HCT116 (cell line): Measurements from ENCODE around the gene MTM1. TPM values are rescaled to one million over a fixed set of nuclear protein-coding genes. Genes with fewer than 3 reads are reported as not detected.

ENCODE experiments used
- ATAC-seq: fragments of 200-7000 bp; cut with Tn5 transposase; 2 replicates; pipeline ENCODE4 v1.9.1; 2020; ENCODE audit warnings: mild to moderate bottlenecking, moderate library complexity
- BruUV-seq: library from RNA; stranded (reverse); fragments of 400-500 nt; replicated peaks from 2 replicates; lab custom pipeline; 2021; lab: Mats Ljungman, UMichigan
- CTCF ChIA-PET: fragments of 300-600 bp; sonication (Branson Sonifier 250); formaldehyde crosslinking; loops from one replicate; lab custom pipeline; 2021; ENCODE audit warnings: antibody characterized with exemption; lab: Charles Lee
- POLR2A ChIA-PET: fragments of 300-600, 350-600 bp; sonication (Branson Sonifier 250); formaldehyde crosslinking; loops from one replicate; lab custom pipeline; 2021; ENCODE audit warnings: antibody characterized with exemption; lab: Charles Lee
- RAD21 ChIA-PET, 2 experiments: fragments of 300-600 bp; sonication (Branson Sonifier 250); formaldehyde crosslinking; loops; one replicate each; lab custom pipeline; 2023; ENCODE audit warnings: low total read pairs in 2 of 2; ENCODE audit not compliant: uncharacterized antibody in 2 of 2, unreplicated experiment in 2 of 2, low non-redundant PET in 1 of 2; lab: Charles Lee
- DNase-seq: peaks from one replicate; pipeline ENCODE4 v3.0.0-alpha.2; 2010; ENCODE audit warnings: low read depth, low spot score
- H2AFZ ChIP-seq: fragments of 200-600 bp; shearing (Covaris generic), sonication (generic); 2 replicates; pipeline ENCODE4 v1.6.1; 2017; ENCODE audit warnings: low read depth, mixed run types, mixed read lengths, antibody characterized with exemption, low read length; ENCODE audit not compliant: poor library complexity, severe bottlenecking
- H3K27ac ChIP-seq: 2 replicates; pipeline ENCODE4 v1.5.1; 2012; ENCODE audit warnings: low read depth, low read length
- H3K27me3 ChIP-seq: fragments of 200-600 bp; sonication (generic); 2 replicates; pipeline ENCODE4 v1.6.1; 2016; ENCODE audit warnings: mixed run types, low read length, mixed read lengths; ENCODE audit not compliant: insufficient read depth
- H3K36me3 ChIP-seq, 2 experiments: fragments of 200-500 bp in 1 of 2; fragments of 200-600 bp in 1 of 2; sonication (Bioruptor generic) in 1 of 2; sonication (generic) in 1 of 2; 2 replicates each; pipeline versions ENCODE4 v1.5.1 to v1.6.1; 2014 to 2016; ENCODE audit warnings: low read length in 2 of 2, inconsistent platforms in 1 of 2, mixed read lengths in 1 of 2, mixed run types in 1 of 2; ENCODE audit not compliant: insufficient read depth in 2 of 2, control insufficient read depth in 1 of 2
- H3K4me1 ChIP-seq, 2 experiments: fragments of 200-600 bp in 1 of 2; sonication (generic) in 1 of 2; 2 replicates each; pipeline versions ENCODE4 v1.5.1 to v1.6.1; 2012 to 2017; ENCODE audit warnings: low read length in 2 of 2, inconsistent platforms in 1 of 2, mild to moderate bottlenecking in 1 of 2, mixed read lengths in 1 of 2, mixed run types in 1 of 2, moderate library complexity in 1 of 2; ENCODE audit not compliant: insufficient read depth in 2 of 2, control insufficient read depth in 1 of 2
- H3K4me2 ChIP-seq: fragments of 200-600 bp; sonication (generic); 2 replicates; pipeline ENCODE4 v1.6.1; 2017; ENCODE audit warnings: mixed run types, low read length, mixed read lengths
- H3K4me3 ChIP-seq, 2 experiments: fragments of 200-600 bp in 1 of 2; sonication (generic) in 1 of 2; replicated peaks in 1 of 2; 2 replicates each; pipeline ENCODE4 v1.5.1; 2011 to 2016; ENCODE audit warnings: low read length in 2 of 2, control low read depth in 1 of 2, low read depth in 1 of 2, mild to moderate bottlenecking in 1 of 2, mixed read lengths in 1 of 2, mixed run types in 1 of 2
- H3K79me2 ChIP-seq: fragments of 200-600 bp; sonication (generic); 2 replicates; pipeline ENCODE4 v1.6.1; 2017; ENCODE audit warnings: mild to moderate bottlenecking, mixed run types, low read length, moderate library complexity, mixed read lengths; ENCODE audit not compliant: insufficient read depth
- H3K9ac ChIP-seq: fragments of 200-600 bp; sonication (generic); 2 replicates; pipeline ENCODE4 v1.6.1; 2016; ENCODE audit warnings: low read length, mixed read lengths
- H3K9me2 ChIP-seq: fragments of 200-600 bp; sonication (generic), shearing (Covaris generic); 2 replicates; pipeline ENCODE4 v1.6.1; 2017; ENCODE audit warnings: mixed run types, mild to moderate bottlenecking, moderate library complexity; ENCODE audit not compliant: insufficient read depth
- H3K9me3 ChIP-seq, 2 experiments: fragments of 200-500 bp in 1 of 2; fragments of 200-600 bp in 1 of 2; sonication (Bioruptor generic) in 1 of 2; sonication (generic) in 1 of 2; 2 replicates each; pipeline ENCODE4 v1.6.1; 2014 to 2017; ENCODE audit warnings: low read length in 2 of 2, mixed read lengths in 2 of 2, inconsistent platforms in 1 of 2, low read depth in 1 of 2, mild to moderate bottlenecking in 1 of 2, mixed run types in 1 of 2, moderate library complexity in 1 of 2; ENCODE audit not compliant: control insufficient read depth in 1 of 2, insufficient read depth in 1 of 2
- H4K20me1 ChIP-seq: fragments of 200-600 bp; sonication (generic), shearing (Covaris generic); 2 replicates; pipeline ENCODE4 v1.6.1; 2017; ENCODE audit warnings: mixed run types, mild to moderate bottlenecking, moderate library complexity; ENCODE audit not compliant: insufficient read depth
- EGR1 ChIP-seq: IDR thresholded peaks from 2 replicates; pipeline ENCODE4 v1.6.1; 2012; ENCODE audit warnings: low read depth
- EZH2phosphoT487 ChIP-seq: fragments of 200-600 bp; IDR thresholded peaks from 2 replicates; pipeline ENCODE4 v1.6.1; 2018; ENCODE audit warnings: antibody characterized with exemption, borderline replicate concordance
- FOSL1 ChIP-seq: IDR thresholded peaks from 2 replicates; pipeline ENCODE4 v1.6.1; 2012; ENCODE audit warnings: low read depth
- JUND ChIP-seq: IDR thresholded peaks from 2 replicates; pipeline ENCODE4 v1.6.1; 2012
- POLR2AphosphoS5 ChIP-seq: IDR thresholded peaks from 2 replicates; pipeline ENCODE4 v1.6.1; 2011; ENCODE audit warnings: mild to moderate bottlenecking, low read depth, low read length, moderate library complexity
- RAD21 ChIP-seq: IDR thresholded peaks from 2 replicates; pipeline ENCODE4 v1.6.1; 2012; ENCODE audit warnings: low read depth, mild to moderate bottlenecking
- SP1 ChIP-seq: IDR thresholded peaks from 2 replicates; pipeline ENCODE4 v1.6.1; 2012; ENCODE audit warnings: low read depth
- TCF7L2 ChIP-seq: IDR thresholded peaks from 2 replicates; pipeline ENCODE4 v1.7.0; 2011; ENCODE audit warnings: borderline replicate concordance, inconsistent platforms; ENCODE audit not compliant: insufficient read depth, insufficient read length; ENCODE audit errors: extremely low read depth
- intact Hi-C: fragments of 100-400 bp; cut with micrococcal nuclease; formaldehyde crosslinking; loops from 2 replicates; pipeline ENCODE4 v1.10.0; 2022
- total RNA-seq: library from RNA; stranded (reverse); gene quantifications from one replicate; pipeline ENCODE4 v1.2.1, GENCODE V29; 2021; ENCODE audit not compliant: unreplicated experiment
- TF ChIP-seq, protein P1 (sequence below): IDR thresholded peaks from 2 replicates; pipeline ENCODE4 v1.6.1; 2012; ENCODE audit warnings: low read depth
- TF ChIP-seq, protein P2 (sequence below): IDR thresholded peaks from 2 replicates; pipeline ENCODE4 v1.6.1; 2012
- TF ChIP-seq, protein P3 (sequence below), 3 experiments: fragments of 200-600 bp in 1 of 3; sonication (generic) in 1 of 3; IDR thresholded peaks in 2 of 3; conservative IDR thresholded peaks in 1 of 3; 2 replicates each; pipeline ENCODE4 v1.5.1; 2012 to 2017; ENCODE audit warnings: low read depth in 2 of 3, low read length in 2 of 3, antibody characterized with exemption in 1 of 3, borderline replicate concordance in 1 of 3, control low read depth in 1 of 3, mild to moderate bottlenecking in 1 of 3, mixed read lengths in 1 of 3, mixed run types in 1 of 3, moderate library complexity in 1 of 3; ENCODE audit not compliant: insufficient read depth in 1 of 3

The MTM1 gene
- total RNA-seq, 1 experiment from 2014 or later, result 6.5 TPM

DNA sequence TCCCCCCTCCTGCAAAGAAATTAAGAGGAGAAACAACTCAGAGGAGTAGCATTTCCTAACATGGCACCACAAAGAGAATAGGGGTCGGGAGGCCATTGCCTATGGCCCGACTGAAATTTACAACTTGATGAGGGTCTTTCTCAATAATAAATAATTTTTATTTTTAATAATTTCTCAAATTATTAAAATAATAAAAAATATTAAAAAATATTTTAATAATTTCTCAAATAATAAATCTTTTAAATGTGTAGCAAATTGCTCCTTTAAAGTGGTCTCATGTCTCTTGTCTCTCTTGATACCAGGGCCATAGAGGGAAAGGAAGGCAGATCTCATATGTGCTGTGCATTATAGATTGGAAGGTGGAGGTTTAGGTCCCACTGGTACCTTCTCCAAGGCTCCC lies 75.5 kb downstream of the MTM1 start:
- no peak overlapping the region for H2AFZ ChIP-seq
- H3K4me1 ChIP-seq, result no peaks in the 10 kb centered on the region
- BruUV-seq, result no TSS peak
- H4K20me1 ChIP-seq, result no peaks in the 10 kb centered on the region
- no peak overlapping the region for H3K9ac ChIP-seq
- RAD21 ChIA-PET, result no interaction called here
- POLR2A ChIA-PET, result no interaction called here
- DNase-seq (no peak), ATAC-seq (no peak)
- no peaks in the 10 kb centered on the region for H3K36me3 ChIP-seq
- H3K27me3 ChIP-seq, result no peaks in the 10 kb centered on the region
- no peaks in the 10 kb centered on the region for H3K9me3 ChIP-seq
- no peak for TF ChIP-seq TCF7L2
- no peak for TF ChIP-seq POLR2AphosphoS5
- TF ChIP-seq, protein P1, sequence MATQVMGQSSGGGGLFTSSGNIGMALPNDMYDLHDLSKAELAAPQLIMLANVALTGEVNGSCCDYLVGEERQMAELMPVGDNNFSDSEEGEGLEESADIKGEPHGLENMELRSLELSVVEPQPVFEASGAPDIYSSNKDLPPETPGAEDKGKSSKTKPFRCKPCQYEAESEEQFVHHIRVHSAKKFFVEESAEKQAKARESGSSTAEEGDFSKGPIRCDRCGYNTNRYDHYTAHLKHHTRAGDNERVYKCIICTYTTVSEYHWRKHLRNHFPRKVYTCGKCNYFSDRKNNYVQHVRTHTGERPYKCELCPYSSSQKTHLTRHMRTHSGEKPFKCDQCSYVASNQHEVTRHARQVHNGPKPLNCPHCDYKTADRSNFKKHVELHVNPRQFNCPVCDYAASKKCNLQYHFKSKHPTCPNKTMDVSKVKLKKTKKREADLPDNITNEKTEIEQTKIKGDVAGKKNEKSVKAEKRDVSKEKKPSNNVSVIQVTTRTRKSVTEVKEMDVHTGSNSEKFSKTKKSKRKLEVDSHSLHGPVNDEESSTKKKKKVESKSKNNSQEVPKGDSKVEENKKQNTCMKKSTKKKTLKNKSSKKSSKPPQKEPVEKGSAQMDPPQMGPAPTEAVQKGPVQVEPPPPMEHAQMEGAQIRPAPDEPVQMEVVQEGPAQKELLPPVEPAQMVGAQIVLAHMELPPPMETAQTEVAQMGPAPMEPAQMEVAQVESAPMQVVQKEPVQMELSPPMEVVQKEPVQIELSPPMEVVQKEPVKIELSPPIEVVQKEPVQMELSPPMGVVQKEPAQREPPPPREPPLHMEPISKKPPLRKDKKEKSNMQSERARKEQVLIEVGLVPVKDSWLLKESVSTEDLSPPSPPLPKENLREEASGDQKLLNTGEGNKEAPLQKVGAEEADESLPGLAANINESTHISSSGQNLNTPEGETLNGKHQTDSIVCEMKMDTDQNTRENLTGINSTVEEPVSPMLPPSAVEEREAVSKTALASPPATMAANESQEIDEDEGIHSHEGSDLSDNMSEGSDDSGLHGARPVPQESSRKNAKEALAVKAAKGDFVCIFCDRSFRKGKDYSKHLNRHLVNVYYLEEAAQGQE, result no peak
- no peak overlapping the region for H3K27ac ChIP-seq
- H3K9me2 ChIP-seq, result no peaks in the 10 kb centered on the region
- no peaks in the 10 kb centered on the region for H3K79me2 ChIP-seq
- H3K4me2 ChIP-seq, result no peak overlapping the region
- CTCF ChIA-PET, result no interaction called here
- intact Hi-C loops, result no loop called here
- no peak overlapping the region for H3K4me3 ChIP-seq

DNA sequence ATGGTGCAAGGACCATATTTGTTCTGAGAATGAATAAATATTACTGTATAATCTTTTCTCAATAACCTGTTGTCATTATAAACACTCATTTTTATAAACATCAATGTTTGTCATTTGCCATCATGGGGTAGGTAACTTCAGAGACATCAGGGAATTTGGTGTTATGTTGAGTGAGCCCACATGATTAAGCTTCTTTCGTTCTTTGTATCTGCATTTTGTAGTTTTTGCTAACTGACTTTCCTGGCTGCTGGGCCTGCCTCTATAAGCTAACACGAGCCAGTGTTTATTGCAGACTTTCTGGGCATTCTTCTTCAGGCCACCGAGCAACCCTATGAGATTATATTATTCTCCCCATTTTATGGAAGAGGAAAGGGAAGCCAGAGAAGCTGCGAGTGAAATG lies 76.0 kb downstream of the MTM1 start:
- H3K27me3 ChIP-seq, result no peaks in the 10 kb centered on the region
- no peaks in the 10 kb centered on the region for H3K4me1 ChIP-seq
- BruUV-seq, result no TSS peak
- no peak overlapping the region for H3K4me2 ChIP-seq
- ChIA-PET CTCF (no interaction called here), RAD21 (no interaction called here), POLR2A (no interaction called here)
- intact Hi-C loops, result no loop called here
- no peaks in the 10 kb centered on the region for H3K9me2 ChIP-seq
- H3K9ac ChIP-seq, result no peak overlapping the region
- no peaks in the 10 kb centered on the region for H3K36me3 ChIP-seq
- no peak overlapping the region for H2AFZ ChIP-seq
- no peak overlapping the region for H3K4me3 ChIP-seq
- ATAC-seq, result no peak
- DNase-seq, result no peak
- no peaks in the 10 kb centered on the region for H3K9me3 ChIP-seq
- no peak overlapping the region for H3K27ac ChIP-seq
- H4K20me1 ChIP-seq, result no peaks in the 10 kb centered on the region
- no peaks in the 10 kb centered on the region for H3K79me2 ChIP-seq
- TF ChIP-seq SP1 (no peak), EGR1 (no peak), EZH2phosphoT487 (no peak), FOSL1 (no peak), RAD21 (no peak), POLR2AphosphoS5 (no peak), JUND (no peak)
- TF ChIP-seq, protein P1, result no peak
- TF ChIP-seq, protein P2, sequence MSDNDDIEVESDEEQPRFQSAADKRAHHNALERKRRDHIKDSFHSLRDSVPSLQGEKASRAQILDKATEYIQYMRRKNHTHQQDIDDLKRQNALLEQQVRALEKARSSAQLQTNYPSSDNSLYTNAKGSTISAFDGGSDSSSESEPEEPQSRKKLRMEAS, result no peak
- TF ChIP-seq, protein P3, sequence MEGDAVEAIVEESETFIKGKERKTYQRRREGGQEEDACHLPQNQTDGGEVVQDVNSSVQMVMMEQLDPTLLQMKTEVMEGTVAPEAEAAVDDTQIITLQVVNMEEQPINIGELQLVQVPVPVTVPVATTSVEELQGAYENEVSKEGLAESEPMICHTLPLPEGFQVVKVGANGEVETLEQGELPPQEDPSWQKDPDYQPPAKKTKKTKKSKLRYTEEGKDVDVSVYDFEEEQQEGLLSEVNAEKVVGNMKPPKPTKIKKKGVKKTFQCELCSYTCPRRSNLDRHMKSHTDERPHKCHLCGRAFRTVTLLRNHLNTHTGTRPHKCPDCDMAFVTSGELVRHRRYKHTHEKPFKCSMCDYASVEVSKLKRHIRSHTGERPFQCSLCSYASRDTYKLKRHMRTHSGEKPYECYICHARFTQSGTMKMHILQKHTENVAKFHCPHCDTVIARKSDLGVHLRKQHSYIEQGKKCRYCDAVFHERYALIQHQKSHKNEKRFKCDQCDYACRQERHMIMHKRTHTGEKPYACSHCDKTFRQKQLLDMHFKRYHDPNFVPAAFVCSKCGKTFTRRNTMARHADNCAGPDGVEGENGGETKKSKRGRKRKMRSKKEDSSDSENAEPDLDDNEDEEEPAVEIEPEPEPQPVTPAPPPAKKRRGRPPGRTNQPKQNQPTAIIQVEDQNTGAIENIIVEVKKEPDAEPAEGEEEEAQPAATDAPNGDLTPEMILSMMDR (IDR thresholded peaks at IDR 0.05 in 2 of 3, conservative IDR thresholded peaks at IDR 0.05 in 1 of 3; ENCODE audit: borderline replicate concordance in 1 of 3, insufficient read depth in 1 of 3, low read depth in 2 of 3, low read length in 2 of 3), result no peak
